ENCODE data around the gene GON4L. TPM values are rescaled to one million over a fixed set of nuclear protein-coding genes. Genes with fewer than 3 reads are reported as not detected.

The GON4L gene
- total and polyA plus RNA-seq, 2 of the 4 experiments (the other 2 are of a cell fraction), result 21.2 to 30.3 TPM

DNA sequence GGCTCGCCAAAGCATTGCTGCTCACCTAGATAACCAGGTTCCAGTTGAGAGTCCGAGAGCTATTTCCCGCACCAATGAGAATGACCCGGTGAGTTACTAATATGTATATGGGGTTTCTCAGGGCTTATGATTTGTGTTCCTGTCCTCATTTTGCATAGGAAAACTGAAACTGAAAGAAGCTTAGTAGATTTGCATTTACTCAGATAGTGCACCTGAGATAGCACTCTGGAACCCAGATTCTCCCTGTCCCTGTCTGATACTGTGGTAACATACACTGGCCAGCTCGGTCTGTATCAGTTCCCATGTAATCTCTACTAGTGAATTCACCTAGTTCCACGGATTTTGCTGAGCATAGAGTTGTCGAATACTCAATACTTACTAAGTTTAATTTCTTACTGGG, 140.0 kb downstream of the GON4L start:
- no TSS peak for BruUV-seq (replicated peaks)

More for the DNA sequence above, 140.0 kb downstream of the GON4L start:
- no peak overlapping the region for H2BK15ac ChIP-seq (ENCODE audit: low read depth, low read length)
- no peak overlapping the region for H3K4me3 ChIP-seq (ENCODE audit: insufficient read depth, low read depth, low read length)
- no peak overlapping the region for H3K4me2 ChIP-seq (ENCODE audit: low read depth, low read length)
- H4K91ac ChIP-seq (ENCODE audit: insufficient read depth, low read depth, low read length), result no peak overlapping the region
- no peak for ATAC-seq (ENCODE audit: low read depth)
- dilution Hi-C loops (cut with HindIII; ENCODE audit: low sequenced_read_pairs, unreplicated experiment), result no loop called here
- intact Hi-C loops (cut with micrococcal nuclease), result no loop called here
- H3K27ac ChIP-seq (ENCODE audit: insufficient read depth, low read length), result no peak overlapping the region
- H2BK120ac ChIP-seq (ENCODE audit: low read depth, low read length), result no peak overlapping the region
- no peak overlapping the region for H2AFZ ChIP-seq (replicated peaks; ENCODE audit: low read length, poor library complexity)
- H3K27me3 ChIP-seq (ENCODE audit: control insufficient read depth, insufficient read depth, low read length), result no peaks in the 10 kb centered on the region
- H4K20me1 ChIP-seq (ENCODE audit: insufficient read depth, low read length), result no peaks in the 10 kb centered on the region
- peaks cover 23% of the 10 kb centered on the region for H3K36me3 ChIP-seq (ENCODE audit: control insufficient read depth, insufficient read depth, low read length)
- in situ Hi-C loops (cut with MboI; ENCODE audit: low sequenced_read_pairs), result no loop called here
- no peak overlapping the region for H3K9ac ChIP-seq (ENCODE audit: low read depth, low read length)
- no peak overlapping the region for H3K18ac ChIP-seq (ENCODE audit: low read depth, low read length)
- no peak overlapping the region for H2BK5ac ChIP-seq (ENCODE audit: low read depth, low read length, poor library complexity, severe bottlenecking)
- H4K8ac ChIP-seq (ENCODE audit: low read depth in 2 of 2, low read length in 2 of 2), result no peak overlapping the region
- no peak overlapping the region for H3K4ac ChIP-seq (ENCODE audit: low read depth, low read length)
- no peaks in the 10 kb centered on the region for H3K9me3 ChIP-seq (ENCODE audit: control insufficient read depth, insufficient read depth, low read length)
- TF ChIP-seq POLR2A (IDR thresholded peaks at IDR 0.05; ENCODE audit: low read depth, low read length), result no peak
- TF ChIP-seq BHLHE40 (IDR thresholded peaks at IDR 0.05; ENCODE audit: low read depth, low read length), result no peak
- TF ChIP-seq CEBPB (IDR thresholded peaks at IDR 0.05; ENCODE audit: low read depth, low read length), result no peak
- TF ChIP-seq, protein P1, sequence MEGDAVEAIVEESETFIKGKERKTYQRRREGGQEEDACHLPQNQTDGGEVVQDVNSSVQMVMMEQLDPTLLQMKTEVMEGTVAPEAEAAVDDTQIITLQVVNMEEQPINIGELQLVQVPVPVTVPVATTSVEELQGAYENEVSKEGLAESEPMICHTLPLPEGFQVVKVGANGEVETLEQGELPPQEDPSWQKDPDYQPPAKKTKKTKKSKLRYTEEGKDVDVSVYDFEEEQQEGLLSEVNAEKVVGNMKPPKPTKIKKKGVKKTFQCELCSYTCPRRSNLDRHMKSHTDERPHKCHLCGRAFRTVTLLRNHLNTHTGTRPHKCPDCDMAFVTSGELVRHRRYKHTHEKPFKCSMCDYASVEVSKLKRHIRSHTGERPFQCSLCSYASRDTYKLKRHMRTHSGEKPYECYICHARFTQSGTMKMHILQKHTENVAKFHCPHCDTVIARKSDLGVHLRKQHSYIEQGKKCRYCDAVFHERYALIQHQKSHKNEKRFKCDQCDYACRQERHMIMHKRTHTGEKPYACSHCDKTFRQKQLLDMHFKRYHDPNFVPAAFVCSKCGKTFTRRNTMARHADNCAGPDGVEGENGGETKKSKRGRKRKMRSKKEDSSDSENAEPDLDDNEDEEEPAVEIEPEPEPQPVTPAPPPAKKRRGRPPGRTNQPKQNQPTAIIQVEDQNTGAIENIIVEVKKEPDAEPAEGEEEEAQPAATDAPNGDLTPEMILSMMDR (conservative IDR thresholded peaks at IDR 0.05; ENCODE audit: low read depth, low read length), result no peak
- no peak for TF ChIP-seq MXI1 (IDR thresholded peaks at IDR 0.05; ENCODE audit: borderline replicate concordance, low read depth, low read length)
- no peak for TF ChIP-seq RCOR1 (IDR thresholded peaks at IDR 0.05; ENCODE audit: insufficient replicate concordance, low read length)
- TF ChIP-seq NFE2L2 (IDR thresholded peaks at IDR 0.05; ENCODE audit: low read depth, low read length), result no peak
- no peak for TF ChIP-seq RAD21 (IDR thresholded peaks at IDR 0.05; ENCODE audit: low read length)
- TF ChIP-seq, protein P2, sequence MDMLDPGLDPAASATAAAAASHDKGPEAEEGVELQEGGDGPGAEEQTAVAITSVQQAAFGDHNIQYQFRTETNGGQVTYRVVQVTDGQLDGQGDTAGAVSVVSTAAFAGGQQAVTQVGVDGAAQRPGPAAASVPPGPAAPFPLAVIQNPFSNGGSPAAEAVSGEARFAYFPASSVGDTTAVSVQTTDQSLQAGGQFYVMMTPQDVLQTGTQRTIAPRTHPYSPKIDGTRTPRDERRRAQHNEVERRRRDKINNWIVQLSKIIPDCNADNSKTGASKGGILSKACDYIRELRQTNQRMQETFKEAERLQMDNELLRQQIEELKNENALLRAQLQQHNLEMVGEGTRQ (IDR thresholded peaks at IDR 0.05; ENCODE audit: low read depth, low read length), result no peak
- no peak for TF ChIP-seq MAZ (IDR thresholded peaks at IDR 0.05; ENCODE audit: borderline replicate concordance, low read depth, low read length)
- TF ChIP-seq CHD1 (IDR thresholded peaks at IDR 0.05; ENCODE audit: low read depth, low read length), result no peak
- TF ChIP-seq MAFK (IDR thresholded peaks at IDR 0.05; ENCODE audit: low read depth, low read length), result no peak
- H3K79me1 ChIP-seq (ENCODE audit: low read depth in 1 of 2, low read length in 2 of 2), result peaks cover 17 to 35% of the 10 kb centered on the region in 2 experiments
- ChIA-PET CTCF (no interaction called here), POLR2A (ENCODE audit: unreplicated experiment) (no interaction called here)
- H2AK9ac ChIP-seq (replicated peaks; ENCODE audit: low read depth, low read length, poor library complexity), result no peak overlapping the region
- H3K23ac ChIP-seq (ENCODE audit: low read depth, low read length), result no peak overlapping the region
- H3K56ac ChIP-seq (ENCODE audit: extremely low read depth, insufficient read depth, low read length), result no peak overlapping the region
- WGBS, 2 experiments (ENCODE audit: extremely low coverage in 2 of 2, insufficient read length in 1 of 2), result 100% methylated on average over 4 of the region's 7 CpGs; no CpG with 5 or more reads in 1 of the 2 experiments
- no peak overlapping the region for H4K5ac ChIP-seq (ENCODE audit: low read depth, low read length)
- H2AK5ac ChIP-seq (ENCODE audit: low read depth, low read length), result no peak overlapping the region
- no peak for DNase-seq
- H3K4me1 ChIP-seq (ENCODE audit: control insufficient read depth, insufficient read depth, low read length), result no peaks in the 10 kb centered on the region
- no peak overlapping the region for H2BK20ac ChIP-seq (ENCODE audit: low read depth, low read length)
- no peak overlapping the region for H3K14ac ChIP-seq (replicated peaks; ENCODE audit: low read depth, low read length)
- no peaks in the 10 kb centered on the region for H3K9me1 ChIP-seq (ENCODE audit: insufficient read depth, low read length)

All from IMR-90 (cell line).